Heart right ventricle (tissue), 16 donors: ENCODE measurements around the gene DIS3L2. TPM values are rescaled to one million over a fixed set of nuclear protein-coding genes. Genes with fewer than 3 reads are reported as not detected.
"Not testable (repeated sequence)": the region's sequence is repeated elsewhere in the genome, so short reads cannot be mapped to it uniquely, and the experiment has no call there.

Experiments
- ATAC-seq, 8 donors: fragments of 200-7000 bp; cut with Tn5 transposase; one replicate each; pipeline ENCODE4 v1.9.1; 2020; ENCODE audit warnings: mild to moderate bottlenecking in 8 of 8, moderate library complexity in 8 of 8, moderate number of reproducible peaks in 1 of 8
- DNase-seq, 2 donors: peaks; one replicate each; pipeline ENCODE4 v3.0.0-alpha.2; 2020
- H3K27ac ChIP-seq, 10 donors: fragments of 200-600 bp; sonication (generic) in 2 of 10; one replicate each; pipeline versions ENCODE4 v1.5.0 to v1.8.0; 2020 to 2022; ENCODE audit warnings: mild to moderate bottlenecking in 3 of 10
- H3K27me3 ChIP-seq, 7 donors: fragments of 200-600 bp; one replicate each; pipeline ENCODE4 v1.8.0; 2021 to 2022; ENCODE audit warnings: mild to moderate bottlenecking in 2 of 7
- H3K36me3 ChIP-seq, 9 donors: fragments of 200-600 bp; sonication (generic) in 1 of 9; one replicate each; pipeline versions ENCODE4 v1.5.0 to v1.8.0; 2020 to 2022; ENCODE audit warnings: mild to moderate bottlenecking in 2 of 9
- H3K4me1 ChIP-seq, 9 donors: fragments of 200-600 bp; sonication (generic) in 1 of 9; one replicate each; pipeline versions ENCODE4 v1.5.0 to v1.8.0; 2020 to 2022; ENCODE audit warnings: mild to moderate bottlenecking in 4 of 9
- H3K4me3 ChIP-seq, 10 donors: fragments of 200-600 bp; sonication (generic) in 2 of 10; one replicate each; pipeline versions ENCODE4 v1.5.0 to v1.8.0; 2020 to 2022; ENCODE audit warnings: mild to moderate bottlenecking in 7 of 10, moderate library complexity in 2 of 10
- H3K9me3 ChIP-seq, 11 donors: fragments of 200-600 bp in 10 of 11; sonication (generic) in 2 of 11; one replicate each; pipeline versions ENCODE4 v1.5.0 to v1.8.0; 2013 to 2022; ENCODE audit warnings: mild to moderate bottlenecking in 2 of 11, control low read depth in 1 of 11, moderate library complexity in 1 of 11
- CTCF ChIP-seq, 9 donors: fragments of 200-600 bp; sonication (generic) in 2 of 9; IDR thresholded peaks; one replicate each; pipeline versions ENCODE4 v1.5.0 to v1.8.0; 2021 to 2022; ENCODE audit warnings: antibody characterized with exemption in 9 of 9, mild to moderate bottlenecking in 5 of 9, moderate library complexity in 1 of 9
- whole genome bisulfite sequencing, 2 donors: extraction: QIAGEN DNeasy Blood & Tissue Kit; methylation state at CpG; one replicate each; pipeline ENCODE4 v1.1.7; 2013; ENCODE audit warnings: inconsistent platforms in 1 of 2; 5-methylcytosine and 5-hydroxymethylcytosine counted together
- intact Hi-C, 10 donors: fragments of 100-400 bp; cut with DNase I; formaldehyde crosslinking; loops; one replicate each; pipeline versions ENCODE4 v1.11.1 to v1.14.2; 2022
- polyA plus RNA-seq, 2 donors: library from polyadenylated mRNA; stranded (reverse); fragments of 200-250 nt; gene quantifications; one replicate each; pipeline ENCODE4 v1.2.3, GENCODE V29; 2013
- total RNA-seq, 10 donors: library from RNA; stranded (reverse); fragmentation: NEBNext Ultra II Directional in 3 of 10; extraction: Animal tissue kit (Norgen Biotek cat#: 25700) in 3 of 10; gene quantifications; one replicate each; pipeline versions ENCODE4 v1.2.1 to v1.2.4, GENCODE V29; 2021 to 2023
- donor health status: Arrhythmogenic right ventricular cardiomyopathy.
- donor health status: ischemic (EF 13 %, LVEDD 7.1; RV severe dilation, severe dysfunction).
- donor health status: healthy with polysubstance abuse.
- donor health status: DM: no; HTN: yes; CAD: no.
- donor health status: DM: no; HTN: no; CAD: no.
- donor health status: ischemic (EF 25% LVEDD 6.9; RV normal size, moderate dysfunction).
- donor health status: ischemic (EF 25% LVEDD 5.7; RV mildly dilated, moderate dysfunction).
- donor health status: healthy.
- donor health status: DM: yes; HTN: yes; CAD: no.
- donor health status: Ischemic cardiomyopathy.
- donor health status: ischemic (EF 35%, LVEDD 5.7; RV mildly dilated, moderate dysfunction).
- donor health status: nonischemic (EF 11% LVEDD 7.7; RV severe dilation, severe dysfunction).
- donor health status: DM: yes; HTN: yes; CAD: no.
- donor health status: PGD.
- donor health status: ischemic (EF 29% LVEDD 5.4; RV normal size, mild dysfunction).
- donor health status: nonischemic (EF 23%, LVEDD 6.1; RV moderate dilation, normal function).

Gene DIS3L2
- total and polyA plus RNA-seq, 12 donors, result 9.5 to 24.5 (median 18.5) TPM

DNA sequence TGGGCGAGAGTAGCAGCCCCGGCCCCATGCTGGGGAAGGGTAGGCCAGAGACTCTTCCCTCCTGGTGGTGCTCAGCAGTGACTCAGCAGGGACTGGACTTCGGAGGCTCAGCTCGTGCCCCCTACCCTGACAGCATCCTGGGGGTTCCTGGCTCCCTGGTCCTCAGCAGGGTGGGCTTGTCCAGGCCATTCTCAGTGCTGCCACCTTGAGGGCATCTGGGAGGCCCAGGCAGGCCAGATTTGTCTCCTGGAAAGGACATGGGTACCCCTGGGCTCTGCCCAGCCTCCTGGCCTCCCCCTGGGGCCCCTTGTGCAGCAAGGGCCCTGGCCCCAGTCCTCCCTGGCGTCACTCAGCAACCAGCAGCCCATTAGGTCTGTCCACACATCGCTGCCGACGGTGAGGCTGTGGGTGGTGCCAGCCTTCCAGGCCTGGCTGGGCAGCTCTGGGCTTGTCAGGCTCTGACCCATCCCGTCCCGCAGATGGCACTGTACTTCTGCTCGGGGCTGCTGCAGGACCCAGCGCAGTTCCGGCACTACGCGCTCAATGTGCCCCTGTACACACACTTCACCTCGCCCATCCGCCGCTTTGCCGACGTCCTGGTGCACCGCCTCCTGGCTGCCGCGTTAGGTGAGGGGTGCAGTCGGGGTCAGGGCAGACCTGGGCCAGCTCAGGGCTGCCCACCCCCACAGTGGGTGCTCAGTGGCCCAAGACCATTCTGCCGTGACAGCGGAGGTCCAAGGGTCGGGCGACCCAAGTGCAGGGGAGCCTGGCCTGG is 372.0 kb downstream of the DIS3L2 start:
- intact Hi-C loops, result loop anchor here in 1 of 10 donors (10.0 kb wide), 1 partner anchor 101 kb away; no protein-coding TSS in a partner anchor
- H3K27me3 ChIP-seq, result no peaks in the 10 kb centered on the region
- TF ChIP-seq CTCF (IDR thresholded peaks at IDR 0.05), result peak in 5 of 9 donors; percentile 17 to 37 (median 27)
- no peak overlapping the region for H3K4me3 ChIP-seq
- WGBS, 2 donors, result 94 to 97% methylated on average over 27 to 28 of the region's 28 CpGs
- DNase-seq, result no peak
- peaks cover 0 to 6% (median 0%) of the 10 kb centered on the region in 9 donors for H3K4me1 ChIP-seq
- H3K36me3 ChIP-seq, result peaks cover 0 to 27% (median 0%) of the 10 kb centered on the region in 9 donors
- H3K27ac ChIP-seq, result no peak overlapping the region
- ATAC-seq, result no peak
- no peaks in the 10 kb centered on the region for H3K9me3 ChIP-seq

- intact Hi-C loops, result loop anchor here in 1 of 10 donors (10.0 kb wide), 1 partner anchor 100 kb away; no protein-coding TSS in a partner anchor
- not testable (repeated sequence) for H3K4me3 ChIP-seq, DNase-seq, ATAC-seq, H3K27ac ChIP-seq, H3K4me1 ChIP-seq, H3K27me3 ChIP-seq, H3K9me3 ChIP-seq
- peaks cover 0 to 27% (median 0%) of the 10 kb centered on the region in 9 donors for H3K36me3 ChIP-seq
- WGBS, 2 donors, result 93 to 97% methylated on average over 29 to 31 of the region's 33 CpGs
These were observed 372.8 kb downstream of the DIS3L2 start for GRCh38 chr2:232334136-232334884.

DNA sequence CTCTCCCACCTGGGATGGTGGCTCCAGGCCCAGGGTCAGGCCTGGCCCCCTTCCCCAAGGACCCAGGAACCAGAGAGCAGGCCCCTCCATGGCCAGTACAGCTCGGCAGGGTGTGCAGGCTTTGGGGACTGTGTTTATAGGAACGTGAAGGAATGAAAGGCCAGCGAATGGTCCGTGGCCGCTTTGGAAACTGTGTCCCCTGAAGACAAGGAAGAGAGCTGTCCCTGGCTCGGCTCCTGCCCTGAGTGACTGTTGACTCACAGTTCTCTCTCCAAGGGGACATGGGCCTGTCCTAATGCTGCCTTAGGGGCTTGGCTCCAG is 373.3 kb downstream of the DIS3L2 start:
- intact Hi-C loops, result loop anchor here in 1 of 10 donors (10.0 kb wide), 1 partner anchor 100 kb away; no protein-coding TSS in a partner anchor
- H3K9me3 ChIP-seq, DNase-seq, H3K4me3 ChIP-seq, ATAC-seq, H3K27ac ChIP-seq, H3K27me3 ChIP-seq, H3K4me1 ChIP-seq: not testable (repeated sequence)
- WGBS, 2 donors, result 91 to 100% methylated on average over 5 to 6 of the region's 6 CpGs
- H3K36me3 ChIP-seq, result peaks cover 0 to 27% (median 0%) of the 10 kb centered on the region in 9 donors

- intact Hi-C loops, result loop anchor here in 1 of 10 donors (10.0 kb wide), 1 partner anchor 99 kb away; no protein-coding TSS in a partner anchor
- not testable (repeated sequence) for DNase-seq, H3K9me3 ChIP-seq, H3K4me1 ChIP-seq, H3K4me3 ChIP-seq, H3K27me3 ChIP-seq, H3K27ac ChIP-seq
- H3K36me3 ChIP-seq, result peaks cover 0 to 27% (median 0%) of the 10 kb centered on the region in 9 donors
- WGBS, 2 donors, result 61 to 62% methylated on average over 15 of the region's 15 CpGs
- TF ChIP-seq CTCF (IDR thresholded peaks at IDR 0.05), result peak; percentile 22 to 69 (median 56)
- peak in 3 of 8 donors; percentile 22 to 29 (median 28) for ATAC-seq
These were observed 373.8 kb downstream of the DIS3L2 start for GRCh38 chr2:232335206-232335858.

DNA sequence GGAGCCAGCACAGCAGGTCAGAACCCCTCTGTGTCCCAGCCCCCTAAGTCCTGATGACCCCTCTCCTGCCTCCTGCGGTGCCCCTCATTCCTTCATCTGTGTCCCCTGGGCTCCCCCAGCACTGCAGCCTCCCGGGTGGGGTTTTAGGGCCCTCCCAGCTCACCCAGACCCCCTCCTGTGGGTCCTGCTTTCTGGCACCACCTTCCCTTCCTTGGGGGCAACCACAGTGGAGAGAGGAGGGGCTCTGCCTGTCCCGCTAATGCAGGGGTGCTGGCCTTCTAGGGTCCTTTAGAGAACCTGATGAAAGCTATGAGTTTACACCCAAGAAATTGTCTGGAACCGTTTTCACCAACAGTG is 374.3 kb downstream of the DIS3L2 start:
- no peak overlapping the region for H3K27ac ChIP-seq
- ATAC-seq (no peak), DNase-seq (no peak)
- H3K4me1 ChIP-seq, result peaks cover 0 to 4% (median 0%) of the 10 kb centered on the region in 9 donors
- TF ChIP-seq CTCF (IDR thresholded peaks at IDR 0.05), result no peak
- H3K4me3 ChIP-seq, result no peak overlapping the region
- 94% methylated on average over 4 of the region's 4 CpGs for WGBS, 2 donors
- no peaks in the 10 kb centered on the region for H3K9me3 ChIP-seq
- H3K27me3 ChIP-seq, result no peaks in the 10 kb centered on the region
- intact Hi-C loops, result loop anchor here in 1 of 10 donors (10.0 kb wide), 1 partner anchor 99 kb away; no protein-coding TSS in a partner anchor
- peaks cover 0 to 27% (median 0%) of the 10 kb centered on the region in 9 donors for H3K36me3 ChIP-seq
